HepG2 (cell line): ENCODE measurements around the gene IGFALS. TPM values are rescaled to one million over a fixed set of nuclear protein-coding genes. Genes with fewer than 3 reads are reported as not detected.

Experiments
- BCL6 ChIP-seq: IDR thresholded peaks from 2 replicates; pipeline ENCODE4 v1.6.1; 2016; ENCODE audit warnings: missing genetic modification reagents, missing compliant biosample characterization
- CEBPG ChIP-seq: IDR thresholded peaks from 2 replicates; pipeline ENCODE4 v1.6.1; 2016
- CREB1 ChIP-seq, 2 experiments: fragments of 450-650 bp in 1 of 2; IDR thresholded peaks; 2 replicates each; pipeline ENCODE4 v1.6.1; 2016 to 2017; ENCODE audit warnings: control low read depth in 1 of 2, mild to moderate bottlenecking in 1 of 2, missing compliant biosample characterization in 1 of 2, missing genetic modification characterization in 1 of 2
- CREM ChIP-seq, 2 experiments: sonication (generic) in 1 of 2; formaldehyde crosslinking in 1 of 2; IDR thresholded peaks; 2 replicates each; pipeline versions ENCODE4 v1.4.0 to v1.6.1; 2016 to 2020; ENCODE audit warnings: antibody characterized with exemption in 1 of 2, mild to moderate bottlenecking in 1 of 2, missing genetic modification reagents in 1 of 2
- FOXA1 ChIP-seq, 2 experiments: fragments of 450-650 bp in 1 of 2; sonication (generic) in 1 of 2; formaldehyde crosslinking in 1 of 2; IDR thresholded peaks; 2 replicates each; pipeline versions ENCODE4 v1.4.0 to v1.6.1; 2016 to 2020; ENCODE audit warnings: missing genetic modification reagents in 1 of 2
- GTF2F1 ChIP-seq: fragments of 150-350 bp; IDR thresholded peaks from 2 replicates; pipeline ENCODE4 v1.6.1; 2014; ENCODE audit warnings: low read length
- KDM3A ChIP-seq: IDR thresholded peaks from 2 replicates; pipeline ENCODE4 v1.6.1; 2018; ENCODE audit warnings: low read depth, missing compliant biosample characterization
- KDM4B ChIP-seq: sonication (generic); formaldehyde crosslinking; IDR thresholded peaks from 2 replicates; pipeline ENCODE4 v1.4.0; 2020; ENCODE audit warnings: missing genetic modification reagents
- MIXL1 ChIP-seq: IDR thresholded peaks from 2 replicates; pipeline ENCODE4 v1.6.1; 2016
- NCOA2 ChIP-seq: sonication (generic); formaldehyde crosslinking; IDR thresholded peaks from 2 replicates; pipeline ENCODE4 v1.8.0; 2022; ENCODE audit warnings: inconsistent platforms
- NFKB2 ChIP-seq: sonication (generic); formaldehyde crosslinking; IDR thresholded peaks from 2 replicates; pipeline ENCODE4 v1.4.0; 2020; ENCODE audit warnings: missing genetic modification reagents, borderline replicate concordance
- PLSCR1 ChIP-seq: sonication (generic); formaldehyde crosslinking; IDR thresholded peaks from 2 replicates; pipeline ENCODE4 v1.5.0; 2020; ENCODE audit warnings: missing genetic modification reagents, mild to moderate bottlenecking, borderline replicate concordance
- RAD21 ChIP-seq: fragments of 450-650 bp; formaldehyde crosslinking; IDR thresholded peaks from 2 replicates; pipeline ENCODE4 v1.5.0; 2020; ENCODE audit warnings: mild to moderate bottlenecking
- RBFOX2 ChIP-seq: fragments of 200-400 bp; formaldehyde crosslinking; IDR thresholded peaks from 2 replicates; pipeline ENCODE4 v1.6.1; 2017; ENCODE audit warnings: low read depth, mild to moderate bottlenecking, low read length
- SMC3 ChIP-seq: IDR thresholded peaks from 2 replicates; pipeline ENCODE4 v1.6.1; 2011; ENCODE audit warnings: low read length, improper control_type of control experiment
- SP5 ChIP-seq: IDR thresholded peaks from 2 replicates; pipeline ENCODE4 v1.6.1; 2016; ENCODE audit warnings: low read depth, borderline replicate concordance
- TFDP1 ChIP-seq: IDR thresholded peaks from 2 replicates; pipeline ENCODE4 v1.6.1; 2016; ENCODE audit warnings: missing compliant biosample characterization, missing genetic modification reagents, borderline replicate concordance
- TMF1 ChIP-seq: sonication (generic); formaldehyde crosslinking; IDR thresholded peaks from 2 replicates; pipeline ENCODE4 v1.8.1; 2022; ENCODE audit warnings: low read depth, missing genetic modification reagents
- TRIM24 ChIP-seq: sonication (generic); formaldehyde crosslinking; IDR thresholded peaks from 2 replicates; pipeline ENCODE4 v1.8.0; 2022; ENCODE audit warnings: mild to moderate bottlenecking, missing genetic modification reagents
- ZNF619 ChIP-seq: sonication (generic); formaldehyde crosslinking; IDR thresholded peaks from 2 replicates; pipeline ENCODE4 v1.4.0; 2020; ENCODE audit warnings: mild to moderate bottlenecking, missing genetic modification reagents
- ZNF891 ChIP-seq: sonication (generic); formaldehyde crosslinking; IDR thresholded peaks from 2 replicates; pipeline ENCODE4 v1.5.0; 2020; ENCODE audit warnings: mild to moderate bottlenecking, missing genetic modification reagents
- polyA plus RNA-seq, 8 experiments: library from polyadenylated mRNA; depleted of rRNA in 3 of 8; stranded (reverse) in 7 of 8; unstranded in 1 of 8; fragments of >200 nt; fragmentation: Illumina TruSeq in 4 of 8; extraction: Trizol in 4 of 8; gene quantifications; 2 replicates each; pipeline versions ENCODE4 v1.2.1 to v1.2.3, GENCODE V29; 2011 to 2016; ENCODE audit warnings: low read depth in 4 of 8, missing spikeins in 1 of 8, mixed read lengths in 1 of 8; ENCODE audit not compliant: insufficient read depth in 1 of 8
- total RNA-seq, 5 experiments: library from RNA; depleted of rRNA; stranded (reverse); fragments of >200 nt; fragmentation: Illumina TruSeq; extraction: Trizol; gene quantifications; 2 replicates each; pipeline ENCODE4 v1.2.3, GENCODE V29; 2016; ENCODE audit warnings: low read depth in 1 of 5
- TF ChIP-seq, protein P1 (sequence below), 2 experiments: sonication (generic) in 1 of 2; formaldehyde crosslinking in 1 of 2; IDR thresholded peaks; 2 replicates each; pipeline versions ENCODE4 v1.4.0 to v1.6.1; 2018 to 2020; ENCODE audit warnings: missing genetic modification reagents in 2 of 2, borderline replicate concordance in 1 of 2, low read depth in 1 of 2, mild to moderate bottlenecking in 1 of 2, missing biosample characterization in 1 of 2
- TF ChIP-seq, protein P2 (sequence below): sonication (generic); formaldehyde crosslinking; IDR thresholded peaks from 2 replicates; pipeline ENCODE4 v1.5.1; 2020; ENCODE audit warnings: missing genetic modification reagents, mild to moderate bottlenecking, borderline replicate concordance
- TF ChIP-seq, protein P3 (sequence below): sonication (generic); formaldehyde crosslinking; IDR thresholded peaks from 2 replicates; pipeline ENCODE4 v1.4.0; 2020; ENCODE audit warnings: missing genetic modification reagents

The IGFALS gene
- total and polyA plus RNA-seq, 2 of the 13 experiments (the other 11 are each of a cell fraction or from before 2014, with no cell fraction given) = 0.34 to 2.4 TPM

- TF ChIP-seq KDM3A (CRISPR knock-in tag) (peak; percentile 43; the same call in 1 of the 2 replicates), BCL6 (CRISPR knock-in tag) (peak; percentile 41; the same call in 1 of the 2 replicates), GTF2F1 (no peak), MIXL1 (CRISPR knock-in tag) (no peak), SP5 (peak; percentile 24; the same call in 1 of the 2 replicates), CREB1 (IDR thresholded peaks at IDR 0.05) (no peak), CREB1 (CRISPR knock-in tag; IDR thresholded peaks at IDR 0.05) (0 out of 2 replicates have a peak, but pooled peaks have one; percentile 17), NCOA2 (CRISPR knock-in tag) (0 out of 2 replicates have a peak, but pooled peaks have one; percentile 11), ZNF891 (0 out of 2 replicates have a peak, but pooled peaks have one; percentile 37), FOXA1 (IDR thresholded peaks at IDR 0.05) (no peak), FOXA1 (CRISPR knock-in tag; IDR thresholded peaks at IDR 0.05) (0 out of 2 replicates have a peak, but pooled peaks have one; percentile 22), RBFOX2 (0 out of 2 replicates have a peak, but pooled peaks have one; percentile 26), TFDP1 (CRISPR knock-in tag) (peak; percentile 26; the same call in 1 of the 2 replicates), KDM4B (CRISPR knock-in tag) (no peak), SMC3 (peak; percentile 62; the same call in 1 of the 2 replicates), PLSCR1 (no peak), NFKB2 (peak; percentile 58; the same call in 1 of the 2 replicates), TRIM24 (CRISPR knock-in tag) (no peak), CREM (IDR thresholded peaks at IDR 0.05) (no peak), CREM (CRISPR knock-in tag; IDR thresholded peaks at IDR 0.05) (no peak), CEBPG (0 out of 2 replicates have a peak, but pooled peaks have one; percentile 19), TMF1 (CRISPR knock-in tag) (no peak), ZNF619 (CRISPR knock-in tag) (no peak), RAD21 (CRISPR knock-in tag) (peak; percentile 95)
- TF ChIP-seq, protein P1, sequence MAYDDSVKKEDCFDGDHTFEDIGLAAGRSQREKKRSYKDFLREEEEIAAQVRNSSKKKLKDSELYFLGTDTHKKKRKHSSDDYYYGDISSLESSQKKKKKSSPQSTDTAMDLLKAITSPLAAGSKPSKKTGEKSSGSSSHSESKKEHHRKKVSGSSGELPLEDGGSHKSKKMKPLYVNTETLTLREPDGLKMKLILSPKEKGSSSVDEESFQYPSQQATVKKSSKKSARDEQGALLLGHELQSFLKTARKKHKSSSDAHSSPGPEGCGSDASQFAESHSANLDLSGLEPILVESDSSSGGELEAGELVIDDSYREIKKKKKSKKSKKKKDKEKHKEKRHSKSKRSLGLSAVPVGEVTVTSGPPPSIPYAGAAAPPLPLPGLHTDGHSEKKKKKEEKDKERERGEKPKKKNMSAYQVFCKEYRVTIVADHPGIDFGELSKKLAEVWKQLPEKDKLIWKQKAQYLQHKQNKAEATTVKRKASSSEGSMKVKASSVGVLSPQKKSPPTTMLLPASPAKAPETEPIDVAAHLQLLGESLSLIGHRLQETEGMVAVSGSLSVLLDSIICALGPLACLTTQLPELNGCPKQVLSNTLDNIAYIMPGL (CRISPR knock-in tag; IDR thresholded peaks at IDR 0.05; ENCODE audit: borderline replicate concordance in 1 of 2, low read depth in 1 of 2) = peak; percentile 81 to 86
- TF ChIP-seq, protein P2, sequence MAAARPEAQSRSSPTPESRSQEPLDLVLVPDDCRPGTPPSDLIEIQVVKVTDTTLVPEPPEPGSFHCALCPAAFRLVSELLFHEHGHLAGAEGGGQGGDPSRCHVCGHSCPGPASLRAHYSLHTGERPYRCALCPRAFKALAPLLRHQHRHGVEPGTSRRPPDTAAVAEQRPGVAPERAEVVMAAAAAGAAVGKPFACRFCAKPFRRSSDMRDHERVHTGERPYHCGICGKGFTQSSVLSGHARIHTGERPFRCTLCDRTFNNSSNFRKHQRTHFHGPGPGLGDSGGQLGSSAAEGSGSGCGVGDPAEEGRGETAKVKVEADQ (CRISPR knock-in tag) = no peak
- TF ChIP-seq, protein P3, sequence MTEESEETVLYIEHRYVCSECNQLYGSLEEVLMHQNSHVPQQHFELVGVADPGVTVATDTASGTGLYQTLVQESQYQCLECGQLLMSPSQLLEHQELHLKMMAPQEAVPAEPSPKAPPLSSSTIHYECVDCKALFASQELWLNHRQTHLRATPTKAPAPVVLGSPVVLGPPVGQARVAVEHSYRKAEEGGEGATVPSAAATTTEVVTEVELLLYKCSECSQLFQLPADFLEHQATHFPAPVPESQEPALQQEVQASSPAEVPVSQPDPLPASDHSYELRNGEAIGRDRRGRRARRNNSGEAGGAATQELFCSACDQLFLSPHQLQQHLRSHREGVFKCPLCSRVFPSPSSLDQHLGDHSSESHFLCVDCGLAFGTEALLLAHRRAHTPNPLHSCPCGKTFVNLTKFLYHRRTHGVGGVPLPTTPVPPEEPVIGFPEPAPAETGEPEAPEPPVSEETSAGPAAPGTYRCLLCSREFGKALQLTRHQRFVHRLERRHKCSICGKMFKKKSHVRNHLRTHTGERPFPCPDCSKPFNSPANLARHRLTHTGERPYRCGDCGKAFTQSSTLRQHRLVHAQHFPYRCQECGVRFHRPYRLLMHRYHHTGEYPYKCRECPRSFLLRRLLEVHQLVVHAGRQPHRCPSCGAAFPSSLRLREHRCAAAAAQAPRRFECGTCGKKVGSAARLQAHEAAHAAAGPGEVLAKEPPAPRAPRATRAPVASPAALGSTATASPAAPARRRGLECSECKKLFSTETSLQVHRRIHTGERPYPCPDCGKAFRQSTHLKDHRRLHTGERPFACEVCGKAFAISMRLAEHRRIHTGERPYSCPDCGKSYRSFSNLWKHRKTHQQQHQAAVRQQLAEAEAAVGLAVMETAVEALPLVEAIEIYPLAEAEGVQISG = peak; percentile 50; the same call in 1 of the 2 replicates
Measured at GRCh38 chr16:1812732-1813163, 19.2 kb upstream of the IGFALS start (continued).
